Suppressor macrophage treated with lipopolysaccharide for 4 hours (primary cell): ENCODE data around the gene ARV1.
A peak's percentile ranks its signal among the peaks of the same experiment; 100 is the strongest.

ENCODE experiments used
- DNase-seq: peaks from one replicate; pipeline ENCODE4 v3.0.0-alpha.2; 2020

ARV1 gene

GRCh38 chr1:230978491-230979388 is at the start of gene ARV1, which contains the start of gene TTC13:
Gene ARV1, plus strand, starts transcription at chr1:230979094. Its CDS starts 12 bp downstream, at chr1:230979106.
Gene TTC13, minus strand, starts transcription at chr1:230978861. Its CDS starts 31 bp downstream, at chr1:230978830.
- peak; percentile 99 for DNase-seq

GRCh38 chr1:230930986-230931385 is 47.9 kb upstream of the ARV1 start:
- DNase-seq = no peak

- no peak for DNase-seq
Measured at GRCh38 chr1:230935852-230936251, 43.0 kb upstream of the ARV1 start.

GRCh38 chr1:230936475-230936874 is 42.4 kb upstream of the ARV1 start:
- DNase-seq = no peak

- no peak for DNase-seq
Measured at GRCh38 chr1:230937371-230937770, 41.5 kb upstream of the ARV1 start.

- no peak for DNase-seq
Measured at GRCh38 chr1:230938924-230939368, 39.9 kb upstream of the ARV1 start.

- no peak for DNase-seq
Measured at GRCh38 chr1:230939806-230940489, 38.9 kb upstream of the ARV1 start.

GRCh38 chr1:230940848-230941247 is 38.0 kb upstream of the ARV1 start:
- no peak for DNase-seq

- no peak for DNase-seq
Measured at GRCh38 chr1:230943048-230943593, 35.8 kb upstream of the ARV1 start.

GRCh38 chr1:230948301-230948700 is 30.6 kb upstream of the ARV1 start:
- DNase-seq = no peak

- no peak for DNase-seq
Measured at GRCh38 chr1:230948903-230949302, 30.0 kb upstream of the ARV1 start.

GRCh38 chr1:230950404-230950803 is 28.5 kb upstream of the ARV1 start:
- no peak for DNase-seq

- DNase-seq = no peak
Measured at GRCh38 chr1:230957580-230957989, 21.3 kb upstream of the ARV1 start.

- DNase-seq = no peak
Measured at GRCh38 chr1:230958370-230958769, 20.5 kb upstream of the ARV1 start.

GRCh38 chr1:230964896-230965295 is 14.0 kb upstream of the ARV1 start:
- no peak for DNase-seq

GRCh38 chr1:230965535-230965934 is 13.4 kb upstream of the ARV1 start:
- no peak for DNase-seq

- no peak for DNase-seq
Measured at GRCh38 chr1:230966358-230966873, 12.5 kb upstream of the ARV1 start.

GRCh38 chr1:230970432-230970831 is 8.5 kb upstream of the ARV1 start:
- no peak for DNase-seq

- no peak for DNase-seq
Measured at GRCh38 chr1:230971771-230972170, 7.1 kb upstream of the ARV1 start.

- DNase-seq = peak; percentile 67
Measured at GRCh38 chr1:230972855-230973271, 6.0 kb upstream of the ARV1 start.

- no peak for DNase-seq
Measured at GRCh38 chr1:230975636-230976035, 3.3 kb upstream of the ARV1 start.

- no peak for DNase-seq
Measured at GRCh38 chr1:230976360-230976759, 2.5 kb upstream of the ARV1 start.
